ENCODE results near the gene KCNG4. TPM values are rescaled to one million over a fixed set of nuclear protein-coding genes. Genes with fewer than 3 reads are reported as not detected.

KCNG4 gene
- total RNA-seq, 2 experiments from 2014 or later, result not detected

- Histone ChIP-seq H3K9me3 (ENCODE audit: control insufficient read depth in 1 of 2, insufficient read depth in 1 of 2, low read length in 2 of 2) (no peaks in the 10 kb centered on the region), H3K4me1 (ENCODE audit: insufficient read depth, low read length) (peaks cover 2% of the 10 kb centered on the region), H3K4me3 (ENCODE audit: low read length) (no peak overlapping the region), H3K27me3 (ENCODE audit: control insufficient read depth in 1 of 2, insufficient read depth in 2 of 2, low read length in 2 of 2) (no peaks in the 10 kb centered on the region), H3K36me3 (ENCODE audit: insufficient read depth, low read length) (no peaks in the 10 kb centered on the region), H3K27ac (ENCODE audit: low read depth in 1 of 2, low read length in 2 of 2) (no peak overlapping the region)
- H3K27me3 Mint-ChIP-seq, result peaks cover 41% of the 10 kb centered on the region
- H3K9me3 Mint-ChIP-seq, result no peaks in the 10 kb centered on the region
- ChIA-PET POLR2A (no interaction called here), CTCF (no interaction called here)
- no peaks in the 10 kb centered on the region for H3K36me3 Mint-ChIP-seq (ENCODE audit: low read depth)
- DNase-seq (no peak), ATAC-seq (ENCODE audit: poor library complexity) (no peak)
- H3K4me3 Mint-ChIP-seq, result no peak overlapping the region
- TF ChIP-seq, protein P1, sequence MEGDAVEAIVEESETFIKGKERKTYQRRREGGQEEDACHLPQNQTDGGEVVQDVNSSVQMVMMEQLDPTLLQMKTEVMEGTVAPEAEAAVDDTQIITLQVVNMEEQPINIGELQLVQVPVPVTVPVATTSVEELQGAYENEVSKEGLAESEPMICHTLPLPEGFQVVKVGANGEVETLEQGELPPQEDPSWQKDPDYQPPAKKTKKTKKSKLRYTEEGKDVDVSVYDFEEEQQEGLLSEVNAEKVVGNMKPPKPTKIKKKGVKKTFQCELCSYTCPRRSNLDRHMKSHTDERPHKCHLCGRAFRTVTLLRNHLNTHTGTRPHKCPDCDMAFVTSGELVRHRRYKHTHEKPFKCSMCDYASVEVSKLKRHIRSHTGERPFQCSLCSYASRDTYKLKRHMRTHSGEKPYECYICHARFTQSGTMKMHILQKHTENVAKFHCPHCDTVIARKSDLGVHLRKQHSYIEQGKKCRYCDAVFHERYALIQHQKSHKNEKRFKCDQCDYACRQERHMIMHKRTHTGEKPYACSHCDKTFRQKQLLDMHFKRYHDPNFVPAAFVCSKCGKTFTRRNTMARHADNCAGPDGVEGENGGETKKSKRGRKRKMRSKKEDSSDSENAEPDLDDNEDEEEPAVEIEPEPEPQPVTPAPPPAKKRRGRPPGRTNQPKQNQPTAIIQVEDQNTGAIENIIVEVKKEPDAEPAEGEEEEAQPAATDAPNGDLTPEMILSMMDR (IDR thresholded peaks at IDR 0.05), result no peak
- intact Hi-C loops (cut with DNase I, micrococcal nuclease), result no loop called here
- H3K27ac Mint-ChIP-seq, result no peak overlapping the region
- H3K4me1 Mint-ChIP-seq (ENCODE audit: low read depth), result no peaks in the 10 kb centered on the region
Observed at GRCh38 chr16:84262939-84263338, 23.1 kb upstream of the KCNG4 start.

DNA sequence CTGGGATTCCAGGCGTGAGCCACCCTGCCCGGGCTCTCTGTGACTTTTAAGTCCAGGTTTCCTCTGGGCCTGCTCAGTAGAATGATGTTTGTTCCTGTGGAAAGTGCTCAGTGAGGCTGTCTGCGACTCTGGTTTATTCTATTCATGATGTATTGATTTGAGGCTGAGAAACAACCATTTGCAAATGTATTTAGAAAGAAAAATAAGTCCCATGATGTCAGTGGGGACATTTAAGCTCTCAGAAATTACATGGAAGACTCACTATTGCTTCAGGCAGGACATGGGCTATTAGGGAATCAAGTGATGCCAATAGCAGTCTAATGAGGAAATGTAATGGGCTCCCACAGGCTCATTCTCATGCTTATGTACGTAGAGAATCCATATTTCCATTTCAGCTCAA is 22.2 kb upstream of the KCNG4 start:
- no peak for ATAC-seq (ENCODE audit: poor library complexity)
- TF ChIP-seq, protein P1 (IDR thresholded peaks at IDR 0.05), result no peak
- no peak for DNase-seq
- H3K9me3 ChIP-seq (ENCODE audit: control insufficient read depth in 1 of 2, insufficient read depth in 1 of 2, low read length in 2 of 2), result no peaks in the 10 kb centered on the region
- Mint-ChIP-seq H3K9me3 (no peaks in the 10 kb centered on the region), H3K36me3 (ENCODE audit: low read depth) (no peaks in the 10 kb centered on the region), H3K4me1 (ENCODE audit: low read depth) (no peaks in the 10 kb centered on the region), H3K27me3 (peaks cover 47% of the 10 kb centered on the region), H3K4me3 (no peak overlapping the region), H3K27ac (no peak overlapping the region)
- CTCF ChIA-PET, result no interaction called here
- intact Hi-C loops (cut with DNase I, micrococcal nuclease), result no loop called here
- H3K27ac ChIP-seq (ENCODE audit: low read depth in 1 of 2, low read length in 2 of 2), result no peak overlapping the region
- POLR2A ChIA-PET, result no interaction called here
- no peaks in the 10 kb centered on the region for H3K27me3 ChIP-seq (ENCODE audit: control insufficient read depth in 1 of 2, insufficient read depth in 2 of 2, low read length in 2 of 2)
- H3K36me3 ChIP-seq (ENCODE audit: insufficient read depth, low read length), result no peaks in the 10 kb centered on the region
- peaks cover 2% of the 10 kb centered on the region for H3K4me1 ChIP-seq (ENCODE audit: insufficient read depth, low read length)
- H3K4me3 ChIP-seq (ENCODE audit: low read length), result no peak overlapping the region

DNA sequence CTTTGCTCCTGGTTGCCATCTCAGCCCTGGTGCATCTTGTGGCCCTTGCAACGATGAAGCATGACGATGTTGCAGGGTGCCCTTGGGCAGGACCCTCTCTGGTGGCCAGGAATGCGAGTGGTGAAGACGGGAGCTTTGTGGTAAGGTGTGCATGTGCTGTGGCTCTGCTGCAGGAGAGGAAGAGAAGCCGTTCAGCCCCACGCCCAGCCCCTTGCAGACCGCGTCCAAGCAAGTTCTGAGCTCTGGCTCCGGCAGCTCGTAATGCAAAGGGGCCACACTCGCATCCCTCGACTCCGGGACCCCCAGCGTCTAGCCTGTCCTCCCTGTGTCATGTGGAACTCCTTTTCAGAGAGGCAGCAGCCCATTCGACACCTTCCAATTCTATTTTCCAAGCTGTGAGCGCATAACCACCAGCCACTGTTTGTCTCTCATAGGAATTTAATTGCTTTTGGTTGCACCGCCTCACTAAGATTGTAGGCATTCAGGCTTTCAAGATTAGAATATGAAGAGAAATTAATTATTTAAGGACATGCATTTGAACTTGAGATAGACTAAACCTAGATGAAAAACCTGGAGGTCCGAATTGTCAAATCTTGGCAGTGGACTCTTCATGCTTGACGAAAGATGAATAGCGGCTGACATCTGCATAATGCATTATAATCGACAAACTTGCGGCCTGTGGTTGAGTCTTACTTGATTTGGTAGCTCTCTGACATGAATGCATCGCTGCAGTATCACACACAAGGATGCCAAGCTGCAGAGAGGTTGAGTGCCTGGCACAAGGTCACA is 21.1 kb upstream of the KCNG4 start:
- CTCF ChIA-PET, result no interaction called here
- H3K36me3 ChIP-seq (ENCODE audit: insufficient read depth, low read length), result no peaks in the 10 kb centered on the region
- no peak overlapping the region for H3K27ac ChIP-seq (ENCODE audit: low read depth in 1 of 2, low read length in 2 of 2)
- TF ChIP-seq, protein P1 (IDR thresholded peaks at IDR 0.05), result no peak
- no peaks in the 10 kb centered on the region for H3K4me1 ChIP-seq (ENCODE audit: insufficient read depth, low read length)
- intact Hi-C loops (cut with DNase I, micrococcal nuclease), result no loop called here
- Mint-ChIP-seq H3K9me3 (no peaks in the 10 kb centered on the region), H3K36me3 (ENCODE audit: low read depth) (no peaks in the 10 kb centered on the region), H3K27ac (no peak overlapping the region), H3K4me3 (no peak overlapping the region), H3K4me1 (ENCODE audit: low read depth) (no peaks in the 10 kb centered on the region), H3K27me3 (peaks cover 48% of the 10 kb centered on the region)
- no peaks in the 10 kb centered on the region for H3K9me3 ChIP-seq (ENCODE audit: control insufficient read depth in 1 of 2, insufficient read depth in 1 of 2, low read length in 2 of 2)
- H3K27me3 ChIP-seq (ENCODE audit: control insufficient read depth in 1 of 2, insufficient read depth in 2 of 2, low read length in 2 of 2), result no peaks in the 10 kb centered on the region
- ATAC-seq (ENCODE audit: poor library complexity), result no peak
- H3K4me3 ChIP-seq (ENCODE audit: low read length), result no peak overlapping the region
- POLR2A ChIA-PET, result no interaction called here
- no peak for DNase-seq
